ENCODE measurements around the gene DSCAM. TPM values are rescaled to one million over a fixed set of nuclear protein-coding genes. Genes with fewer than 3 reads are reported as not detected.

The DSCAM gene
- total and polyA plus RNA-seq, 2 donors (not counting 1 experiment from before 2014, with no cell fraction given) = not detected

GRCh38 chr21:40227096-40227495 is 619.9 kb downstream of the DSCAM start:
- Histone ChIP-seq H3K4me1 (ENCODE audit: control insufficient read depth in 2 of 2, insufficient read depth in 2 of 2, low read length in 2 of 2) (no peaks in the 10 kb centered on the region), H3K4me3 (ENCODE audit: control extremely low read depth in 1 of 5, extremely low read depth in 1 of 5, insufficient read depth in 1 of 5, low read depth in 2 of 5, low read length in 4 of 5) (no peak overlapping the region), H2AFZ (ENCODE audit: insufficient read depth, low read depth, low read length, poor library complexity, severe bottlenecking) (no peak overlapping the region), H3K79me2 (ENCODE audit: control insufficient read depth, insufficient read depth, low read length) (no peaks in the 10 kb centered on the region), H3K27me3 (replicated peaks in 1 of 4; ENCODE audit: control extremely low read depth in 1 of 4, control insufficient read depth in 3 of 4, insufficient read depth in 4 of 4, low read length in 3 of 4) (no peaks in the 10 kb centered on the region), H3K9ac (ENCODE audit: low read length) (no peak overlapping the region), H4K20me1 (ENCODE audit: control insufficient read depth, insufficient read depth, low read length, poor library complexity, severe bottlenecking) (no peaks in the 10 kb centered on the region), H3K9me3 (ENCODE audit: control extremely low read depth in 1 of 3, control insufficient read depth in 2 of 3, insufficient read depth in 1 of 3, low read length in 2 of 3) (peaks cover 0 to 5% (median 0%) of the 10 kb centered on the region in 3 donors), H3K36me3 (replicated peaks in 1 of 2; ENCODE audit: control extremely low read depth in 1 of 2, control insufficient read depth in 1 of 2, extremely low read depth in 1 of 2, insufficient read depth in 2 of 2, low read length in 1 of 2) (no peaks in the 10 kb centered on the region), H3K27ac (ENCODE audit: low read length in 2 of 2) (no peak overlapping the region), H3K4me2 (replicated peaks; ENCODE audit: low read depth, low read length, poor library complexity, severe bottlenecking) (no peak overlapping the region)
- ATAC-seq (ENCODE audit: low read depth) (no peak), DNase-seq (no peak)
- ChIA-PET CTCF (no interaction called here), POLR2A (no interaction called here)
- intact Hi-C loops (cut with micrococcal nuclease) = no loop called here
- no peaks in the 10 kb centered on the region for H3K4me1 Mint-ChIP-seq
- no peaks in the 10 kb centered on the region for H3K27me3 Mint-ChIP-seq
- TF ChIP-seq CTCF (IDR thresholded peaks at IDR 0.05) (no peak), EZH2 (IDR thresholded peaks at IDR 0.05; ENCODE audit: borderline replicate concordance, insufficient read depth, low read depth, low read length, poor library complexity, severe bottlenecking) (no peak)
- no peaks in the 10 kb centered on the region for H3K9me3 Mint-ChIP-seq (ENCODE audit: insufficient read depth)
- H3K27ac Mint-ChIP-seq = no peak overlapping the region
- H3K4me3 Mint-ChIP-seq = no peak overlapping the region
- WGBS (ENCODE audit: insufficient coverage) = 89% methylated on average over 1 of the region's 1 CpG

- TF ChIP-seq EZH2 (IDR thresholded peaks at IDR 0.05; ENCODE audit: borderline replicate concordance, insufficient read depth, low read depth, low read length, poor library complexity, severe bottlenecking) (no peak), CTCF (IDR thresholded peaks at IDR 0.05) (no peak)
- no peaks in the 10 kb centered on the region for H3K27me3 Mint-ChIP-seq
- ChIA-PET POLR2A (no interaction called here), CTCF (no interaction called here)
- Histone ChIP-seq H3K4me2 (replicated peaks; ENCODE audit: low read depth, low read length, poor library complexity, severe bottlenecking) (no peak overlapping the region), H3K27me3 (replicated peaks in 1 of 4; ENCODE audit: control extremely low read depth in 1 of 4, control insufficient read depth in 3 of 4, insufficient read depth in 4 of 4, low read length in 3 of 4) (no peaks in the 10 kb centered on the region), H2AFZ (ENCODE audit: insufficient read depth, low read depth, low read length, poor library complexity, severe bottlenecking) (no peak overlapping the region), H3K9ac (ENCODE audit: low read length) (no peak overlapping the region), H3K36me3 (replicated peaks in 1 of 2; ENCODE audit: control extremely low read depth in 1 of 2, control insufficient read depth in 1 of 2, extremely low read depth in 1 of 2, insufficient read depth in 2 of 2, low read length in 1 of 2) (no peaks in the 10 kb centered on the region), H3K4me1 (ENCODE audit: control insufficient read depth in 2 of 2, insufficient read depth in 2 of 2, low read length in 2 of 2) (no peaks in the 10 kb centered on the region), H3K4me3 (ENCODE audit: control extremely low read depth in 1 of 5, extremely low read depth in 1 of 5, insufficient read depth in 1 of 5, low read depth in 2 of 5, low read length in 4 of 5) (no peak overlapping the region), H4K20me1 (ENCODE audit: control insufficient read depth, insufficient read depth, low read length, poor library complexity, severe bottlenecking) (no peaks in the 10 kb centered on the region), H3K27ac (ENCODE audit: low read length in 2 of 2) (no peak overlapping the region), H3K79me2 (ENCODE audit: control insufficient read depth, insufficient read depth, low read length) (no peaks in the 10 kb centered on the region), H3K9me3 (ENCODE audit: control extremely low read depth in 1 of 3, control insufficient read depth in 2 of 3, insufficient read depth in 1 of 3, low read length in 2 of 3) (peaks cover 0 to 3% (median 0%) of the 10 kb centered on the region in 3 donors)
- no peak overlapping the region for H3K27ac Mint-ChIP-seq
- no peaks in the 10 kb centered on the region for H3K4me1 Mint-ChIP-seq
- DNase-seq (no peak), ATAC-seq (ENCODE audit: low read depth) (no peak)
- peaks cover 4% of the 10 kb centered on the region for H3K9me3 Mint-ChIP-seq (ENCODE audit: insufficient read depth)
- intact Hi-C loops (cut with micrococcal nuclease) = no loop called here
- WGBS (ENCODE audit: insufficient coverage) = 100% methylated on average over 1 of the region's 2 CpGs
- H3K4me3 Mint-ChIP-seq = no peak overlapping the region
Measured at GRCh38 chr21:40215941-40216340, 631.0 kb downstream of the DSCAM start.
